Retina (tissue), 1 donor: ENCODE results near the gene DDI1.

Source experiments
- DNase-seq: peaks from one replicate; pipeline ENCODE4 v3.0.0-alpha.2; 2016

Gene DDI1

DNA sequence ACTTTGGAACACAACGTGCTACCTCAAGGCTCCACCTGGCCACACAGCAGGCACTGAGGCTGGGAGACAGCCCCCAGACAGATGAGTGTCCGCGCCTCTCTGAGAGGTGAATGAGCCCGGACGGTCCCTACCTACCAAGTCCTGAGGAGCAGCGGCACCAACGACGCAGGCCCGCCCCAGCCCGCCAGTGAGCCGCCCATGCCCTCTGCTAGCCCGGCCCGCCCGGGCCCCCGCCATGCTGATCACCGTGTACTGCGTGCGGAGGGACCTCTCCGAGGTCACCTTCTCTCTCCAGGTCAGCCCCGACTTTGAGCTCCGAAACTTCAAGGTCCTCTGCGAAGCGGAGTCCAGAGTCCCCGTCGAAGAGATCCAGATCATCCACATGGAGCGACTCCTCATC lies at the start of gene DDI1:
Gene DDI1 (plus strand): TSS at position 53 of the 400 bp plus-strand sequence. CDS start 183 bp downstream, at position 236.
- DNase-seq: no peak

GRCh38 chr11:103987629-103988594 lies 48.5 kb upstream of the DDI1 start:
- DNase-seq: no peak

GRCh38 chr11:103988595-103988969 lies 47.9 kb upstream of the DDI1 start:
- no peak for DNase-seq

DNA sequence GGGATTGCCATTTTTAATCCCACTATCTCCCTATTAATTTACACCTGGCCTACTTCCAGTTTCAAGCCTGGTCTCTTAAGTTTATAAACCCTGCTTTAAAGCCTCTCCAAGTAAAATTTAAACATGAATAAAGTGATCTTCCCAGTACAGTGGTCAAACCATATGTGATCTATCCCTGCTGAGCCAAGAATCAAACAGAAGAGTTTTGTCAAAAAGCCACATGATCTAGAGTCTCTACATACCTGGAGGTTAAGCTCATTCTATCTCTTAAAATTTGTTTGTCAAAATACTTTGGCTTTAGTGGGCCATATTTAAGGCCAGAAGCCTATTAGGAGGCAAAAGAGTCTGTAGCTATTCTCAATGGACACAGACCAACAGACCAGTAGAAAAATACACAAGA lies 42.9 kb upstream of the DDI1 start:
- no peak for DNase-seq

DNA sequence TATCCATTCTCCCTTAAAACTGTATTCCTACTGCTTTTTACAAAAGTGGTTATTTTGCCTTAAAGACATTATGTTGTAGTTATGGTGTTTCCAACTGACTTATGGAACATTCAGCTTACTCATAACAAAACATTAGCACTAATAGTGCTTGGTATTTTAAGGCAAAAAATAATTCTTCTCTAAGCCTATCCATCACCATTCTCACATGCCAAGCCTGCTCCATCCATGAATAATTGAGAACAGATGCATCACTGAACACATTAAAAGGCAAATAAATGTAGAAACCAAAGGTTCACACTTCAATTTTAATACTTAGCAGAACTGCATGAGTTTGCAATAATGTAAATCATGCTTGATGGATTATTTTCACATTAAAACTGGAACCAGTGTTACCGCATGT lies 42.3 kb upstream of the DDI1 start:
- DNase-seq: no peak

- DNase-seq: no peak
Measured at GRCh38 chr11:103994518-103994917, 41.9 kb upstream of the DDI1 start.

DNA sequence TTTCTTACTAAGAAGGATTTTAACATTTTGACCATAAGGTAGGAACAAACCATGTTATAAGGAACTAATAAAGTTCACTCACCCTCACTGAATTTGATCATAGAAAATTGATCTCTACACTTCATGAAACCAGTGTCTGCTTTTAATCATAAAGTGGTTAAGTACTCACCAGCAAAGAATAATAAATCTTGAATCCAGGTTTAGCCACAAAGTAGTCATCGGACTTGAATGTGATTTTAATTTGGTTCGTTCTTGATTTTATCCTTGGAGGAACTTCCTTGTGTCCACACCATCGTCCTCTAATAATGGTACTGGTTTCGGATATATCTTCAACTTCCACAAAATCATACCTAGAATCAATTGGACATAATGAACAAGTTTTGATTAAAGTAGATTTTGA lies 40.5 kb upstream of the DDI1 start:
- no peak for DNase-seq

DNA sequence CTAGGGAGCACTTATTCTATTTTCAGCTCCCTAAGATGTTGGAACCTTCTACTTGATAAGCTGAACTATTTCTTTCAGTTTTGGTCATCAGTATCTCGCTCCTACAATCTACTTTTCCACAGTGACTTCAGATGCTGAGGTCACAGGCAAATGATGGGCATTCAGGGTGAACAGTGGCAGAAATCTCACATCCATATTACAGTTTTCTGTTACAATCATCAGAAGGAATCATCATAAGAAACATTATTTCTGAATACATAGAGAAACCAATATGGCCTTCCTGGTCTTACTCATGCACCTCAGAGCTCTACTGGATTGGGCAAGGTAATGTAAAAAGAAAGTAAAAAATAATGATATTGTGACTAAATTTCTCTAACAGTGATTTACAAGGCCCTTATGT lies 39.4 kb upstream of the DDI1 start:
- no peak for DNase-seq

DNA sequence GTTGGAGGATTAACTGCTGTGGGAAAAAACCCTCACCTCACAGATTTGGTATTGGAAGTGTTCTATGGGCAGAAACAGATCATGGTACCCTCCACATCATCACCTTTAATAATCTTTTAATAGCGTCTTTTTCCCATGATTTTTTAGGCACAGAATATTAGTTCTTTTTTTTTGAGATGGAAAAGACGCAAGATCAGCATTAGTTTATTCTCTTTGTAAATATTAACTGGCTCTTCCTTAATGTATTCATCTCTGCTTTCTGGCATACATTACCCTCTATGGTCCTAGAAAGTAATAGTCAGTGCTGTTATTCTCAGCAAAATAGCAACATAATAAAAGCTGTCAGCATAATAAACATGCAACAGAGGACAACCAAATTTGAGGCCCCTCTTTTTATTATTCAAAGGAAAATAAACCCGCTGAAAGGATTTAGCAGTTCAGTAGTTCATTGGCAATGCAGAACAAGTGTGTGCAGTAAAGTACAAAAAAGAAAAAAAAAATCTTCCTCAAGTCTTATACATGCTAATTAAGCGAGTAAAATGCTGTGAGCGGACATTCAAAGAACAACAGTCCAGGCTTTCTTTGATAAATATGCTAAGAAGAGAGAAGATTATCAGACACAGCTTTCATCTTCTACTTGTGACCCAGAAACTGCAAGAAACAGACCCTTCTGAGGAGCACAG lies 37.5 kb upstream of the DDI1 start:
- DNase-seq: no peak

GRCh38 chr11:104000798-104001197 lies 35.6 kb upstream of the DDI1 start:
- no peak for DNase-seq

GRCh38 chr11:104001561-104002056 lies 34.8 kb upstream of the DDI1 start:
- no peak for DNase-seq

DNA sequence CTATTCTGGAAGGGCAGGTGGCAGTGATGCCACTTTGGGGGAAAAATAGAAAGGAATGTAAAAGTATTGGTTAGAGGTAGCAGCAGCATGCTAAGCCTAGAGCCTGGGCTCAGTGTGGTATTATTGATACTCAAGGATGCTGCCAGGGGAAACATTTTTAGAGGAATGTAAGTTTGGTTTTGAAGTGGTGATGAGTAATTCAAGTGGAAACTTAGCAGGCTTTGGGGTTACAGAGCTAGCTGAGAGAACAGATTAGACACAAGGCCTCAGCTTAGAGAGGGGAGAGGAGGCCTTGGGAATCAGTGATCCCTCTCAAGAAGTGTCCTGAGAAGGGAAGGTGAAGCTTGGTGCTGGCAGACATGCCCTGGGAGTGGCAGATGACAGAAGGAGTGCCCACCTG lies 32.9 kb upstream of the DDI1 start:
- DNase-seq: no peak

GRCh38 chr11:104005234-104005855 lies 31.1 kb upstream of the DDI1 start:
- no peak for DNase-seq

- DNase-seq: no peak
Measured at GRCh38 chr11:104009744-104010143, 26.7 kb upstream of the DDI1 start.

GRCh38 chr11:104011044-104011443 lies 25.4 kb upstream of the DDI1 start:
- DNase-seq: no peak

DNA sequence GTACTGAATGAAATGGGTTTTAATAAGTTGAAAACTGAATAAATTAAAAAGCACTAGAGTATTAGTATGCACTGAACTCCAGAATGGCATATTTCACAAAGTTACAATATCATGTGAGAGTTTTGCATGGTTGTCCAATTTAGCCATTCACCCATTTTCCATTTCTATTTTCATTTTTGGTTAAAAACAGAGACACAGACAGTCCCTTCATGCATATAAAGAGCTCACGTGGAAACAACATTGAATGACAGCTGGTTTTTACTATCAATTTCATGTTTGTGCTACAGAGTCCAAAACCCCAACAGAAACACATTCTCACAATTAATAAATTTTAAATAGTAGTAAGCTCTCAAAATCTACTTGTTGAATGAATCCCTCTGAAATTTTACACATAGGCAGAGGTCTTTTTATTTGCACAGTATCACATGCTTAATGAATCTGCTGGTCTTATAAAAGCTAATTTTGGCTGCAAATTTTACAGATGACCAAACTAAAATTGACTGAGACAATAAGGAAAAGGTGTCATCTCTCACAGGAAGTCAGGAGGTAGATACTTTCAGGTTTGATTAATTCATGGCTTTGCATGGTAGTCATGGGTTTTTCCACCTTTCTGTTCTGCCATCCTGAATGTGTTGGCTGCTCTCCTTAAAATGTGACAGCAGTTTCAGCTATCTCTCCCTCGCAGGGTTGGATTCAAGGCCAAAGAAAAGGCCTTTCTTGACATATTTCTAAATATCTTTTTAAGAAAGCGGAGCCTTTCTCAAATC lies 20.6 kb upstream of the DDI1 start:
- DNase-seq: no peak

GRCh38 chr11:104024572-104024971 lies 11.9 kb upstream of the DDI1 start:
- no peak for DNase-seq

DNA sequence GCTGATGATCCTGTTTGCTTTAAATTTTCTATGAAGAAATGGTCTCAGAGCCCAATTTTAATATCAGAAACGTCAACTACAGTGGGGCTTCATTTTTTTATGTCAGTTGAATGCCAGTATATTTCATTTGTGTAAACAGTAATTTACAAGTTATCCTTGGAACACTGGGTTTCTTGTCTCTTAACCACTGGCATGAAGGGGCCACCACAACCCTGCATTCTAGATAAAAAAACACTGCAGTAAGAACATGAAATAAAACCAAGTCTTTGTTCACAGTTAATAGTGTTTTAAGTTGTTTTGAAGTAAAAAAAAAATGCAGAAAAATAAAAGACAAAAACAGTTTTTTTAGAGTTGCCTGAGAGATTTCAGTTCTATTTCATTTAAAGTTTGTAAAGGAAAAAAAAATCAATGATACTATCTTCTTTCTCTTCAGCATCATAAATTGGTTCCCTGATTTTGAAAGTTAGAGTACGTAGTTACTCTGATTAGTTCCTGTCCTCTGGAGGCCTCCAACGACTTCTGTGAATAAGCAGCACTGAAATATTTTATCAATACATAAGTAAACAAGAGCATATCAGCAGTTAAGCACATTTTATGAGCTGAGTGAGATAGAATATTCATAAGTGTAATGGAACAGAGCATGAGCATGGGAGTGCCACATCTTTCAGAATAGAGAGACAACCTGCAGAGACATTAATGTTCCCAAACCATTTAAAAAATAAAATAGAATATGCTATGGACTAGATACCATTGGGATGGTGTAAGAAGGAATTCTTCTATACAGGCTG lies 7.8 kb upstream of the DDI1 start:
- no peak for DNase-seq

DNA sequence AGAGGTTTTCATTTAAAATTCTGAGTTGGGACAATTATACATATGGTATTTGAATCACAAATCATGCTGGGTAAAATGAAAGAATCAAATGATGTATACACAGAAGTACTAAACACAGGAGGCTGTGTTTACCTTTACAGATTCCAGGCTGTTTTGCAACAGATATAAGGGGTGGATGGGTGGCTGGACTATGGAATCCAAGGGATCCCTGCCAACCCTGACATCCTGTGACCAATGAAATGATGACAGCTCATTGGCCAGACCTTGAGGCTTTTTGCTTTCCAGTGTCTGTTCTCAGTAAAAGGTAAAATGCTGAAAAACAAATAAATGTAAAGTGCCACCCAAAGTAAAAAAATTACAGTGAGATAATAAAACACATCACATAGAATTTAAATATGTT lies 3.3 kb upstream of the DDI1 start:
- no peak for DNase-seq

GRCh38 chr11:104033561-104033960 lies 2.9 kb upstream of the DDI1 start:
- DNase-seq: no peak

- DNase-seq: no peak
Measured at GRCh38 chr11:104036995-104037394, 555 bp downstream of the DDI1 start.

DNA sequence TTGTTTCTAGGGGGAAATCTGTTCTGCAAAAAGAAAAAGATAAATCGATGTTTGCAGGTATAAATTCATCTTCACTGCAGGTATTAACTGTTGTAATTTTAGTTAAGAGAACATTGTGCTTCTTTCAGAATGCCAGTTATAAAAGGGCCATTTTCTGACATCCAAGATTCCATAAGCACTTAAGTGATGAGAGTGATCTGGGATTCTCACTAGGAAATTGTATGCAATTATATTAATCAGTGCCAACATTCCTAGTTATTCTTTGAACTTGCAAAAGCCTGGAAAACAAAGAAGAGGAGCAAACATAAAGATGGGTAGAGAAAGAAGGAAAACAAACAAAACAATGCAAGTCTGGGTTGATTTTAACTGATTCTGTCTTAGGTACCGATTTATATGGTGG lies 5.4 kb downstream of the DDI1 start:
- DNase-seq: no peak
